CD14-positive monocyte (primary cell): ENCODE results near the gene FAM107B. TPM values are rescaled to one million over a fixed set of nuclear protein-coding genes. Genes with fewer than 3 reads are reported as not detected.

Source experiments
- DNase-seq, 3 donors: peaks; one replicate each; pipeline ENCODE4 v3.0.0-alpha.2; 2011 to 2022
- H2AFZ ChIP-seq: 2 replicates; pipeline ENCODE4 v1.6.0; 2012; ENCODE audit warnings: mild to moderate bottlenecking, low read depth, low read length, inconsistent platforms; ENCODE audit not compliant: insufficient read depth, poor library complexity, severe bottlenecking
- H3K27ac ChIP-seq, 2 donors: 1 replicate in 1 of 2; 2 replicates in 1 of 2; pipeline ENCODE4 v1.5.1; 2012 to 2013; ENCODE audit warnings: low read length in 2 of 2, control low read depth in 1 of 2, inconsistent platforms in 1 of 2, low read depth in 1 of 2, mild to moderate bottlenecking in 1 of 2
- H3K27me3 ChIP-seq, 2 donors: one replicate each; pipeline versions ENCODE4 v1.6.0 to v1.6.1; 2011 to 2013; ENCODE audit warnings: low read length in 2 of 2; ENCODE audit not compliant: control insufficient read depth in 2 of 2, insufficient read depth in 2 of 2
- H3K36me3 ChIP-seq, 2 donors: replicated peaks in 1 of 2; 1 replicate in 1 of 2; 2 replicates in 1 of 2; pipeline versions ENCODE4 v1.5.1 to v1.6.1; 2012 to 2013; ENCODE audit warnings: low read length in 2 of 2, control low read depth in 1 of 2, inconsistent platforms in 1 of 2, mild to moderate bottlenecking in 1 of 2; ENCODE audit not compliant: insufficient read depth in 2 of 2, control insufficient read depth in 1 of 2
- H3K4me1 ChIP-seq, 2 donors: 1 replicate in 1 of 2; 2 replicates in 1 of 2; pipeline versions ENCODE4 v1.5.1 to v1.6.1; 2012 to 2013; ENCODE audit warnings: low read length in 2 of 2, control low read depth in 1 of 2, inconsistent platforms in 1 of 2, mild to moderate bottlenecking in 1 of 2, moderate library complexity in 1 of 2; ENCODE audit not compliant: insufficient read depth in 2 of 2, control insufficient read depth in 1 of 2
- H3K4me2 ChIP-seq: replicated peaks from 2 replicates; pipeline ENCODE3; 2012; ENCODE audit warnings: low read length, moderate library complexity, mild to moderate bottlenecking; ENCODE audit not compliant: poor library complexity, severe bottlenecking; ENCODE audit errors: extremely low read depth
- H3K4me3 ChIP-seq, 3 experiments: fragments of 200-600 bp in 1 of 3; sonication (generic) in 1 of 3; replicated peaks in 1 of 3; 1 replicate in 2 of 3; 2 replicates in 1 of 3; pipeline ENCODE4 v1.5.1; 2011 to 2013; ENCODE audit warnings: low read length in 3 of 3, mild to moderate bottlenecking in 3 of 3, control low read depth in 2 of 3, low read depth in 2 of 3, inconsistent platforms in 1 of 3, moderate library complexity in 1 of 3
- H3K79me2 ChIP-seq: 2 replicates; pipeline ENCODE4 v1.6.0; 2012; ENCODE audit warnings: mild to moderate bottlenecking, control low read depth, inconsistent platforms, low read length, moderate library complexity; ENCODE audit not compliant: insufficient read depth
- H3K9ac ChIP-seq: 2 replicates; pipeline ENCODE4 v1.6.0; 2017; ENCODE audit warnings: low read length, mild to moderate bottlenecking; ENCODE audit not compliant: insufficient read depth, poor library complexity, severe bottlenecking
- H3K9me3 ChIP-seq, 2 donors: replicated peaks in 1 of 2; 1 replicate in 1 of 2; 2 replicates in 1 of 2; pipeline versions ENCODE4 v1.5.1 to v1.6.1; 2012 to 2013; ENCODE audit warnings: low read length in 2 of 2, control low read depth in 1 of 2; ENCODE audit not compliant: control insufficient read depth in 1 of 2, insufficient read depth in 1 of 2
- H4K20me1 ChIP-seq: 2 replicates; pipeline ENCODE4 v1.6.0; 2012; ENCODE audit warnings: mild to moderate bottlenecking, low read length, control low read depth, moderate library complexity; ENCODE audit not compliant: insufficient read depth
- H3K27ac Mint-ChIP-seq, 7 donors: one replicate each; pipeline ENCODE4 v1.8.0; 2020; ENCODE audit warnings: mild to moderate bottlenecking in 7 of 7, mixed read lengths in 7 of 7, moderate library complexity in 6 of 7, inconsistent platforms in 2 of 7
- H3K27me3 Mint-ChIP-seq, 3 donors: one replicate each; pipeline ENCODE4 v1.8.0; 2021 to 2022; ENCODE audit warnings: low read depth in 3 of 3, mild to moderate bottlenecking in 3 of 3, mixed read lengths in 3 of 3, moderate library complexity in 3 of 3, inconsistent platforms in 1 of 3
- H3K36me3 Mint-ChIP-seq, 2 donors: one replicate each; pipeline ENCODE4 v1.8.0; 2020; ENCODE audit warnings: mixed read lengths in 2 of 2, inconsistent platforms in 1 of 2, mild to moderate bottlenecking in 1 of 2
- H3K4me1 Mint-ChIP-seq: one replicate; pipeline ENCODE4 v1.8.0; 2020; ENCODE audit warnings: mild to moderate bottlenecking, mixed read lengths
- H3K4me3 Mint-ChIP-seq, 2 donors: one replicate each; pipeline ENCODE4 v1.8.0; 2020; ENCODE audit warnings: mild to moderate bottlenecking in 2 of 2, mixed read lengths in 2 of 2, moderate library complexity in 1 of 2
- H3K9me3 Mint-ChIP-seq, 7 donors: one replicate each; pipeline ENCODE4 v1.8.0; 2020 to 2022; ENCODE audit warnings: mixed read lengths in 7 of 7, mild to moderate bottlenecking in 6 of 7, moderate library complexity in 6 of 7, inconsistent platforms in 2 of 7
- WGBS: methylation state at CpG from one replicate; pipeline ENCODE4 v1.1.5; 2013; ENCODE audit warnings: missing lambda C conversion rate; ENCODE audit not compliant: insufficient coverage; 5-methylcytosine and 5-hydroxymethylcytosine counted together
- intact Hi-C, 2 donors: fragments of 100-400 bp; cut with micrococcal nuclease; formaldehyde crosslinking; loops; one replicate each; pipeline versions ENCODE4 v1.15.0 to v1.15.1; 2023
- polyA plus RNA-seq, 3 donors: library from polyadenylated mRNA; depleted of rRNA in 1 of 3; unstranded in 2 of 3; stranded (reverse) in 1 of 3; fragments of 300-500 nt in 2 of 3; fragments of >200 nt in 1 of 3; fragmentation: Illumina TruSeq in 2 of 3; gene quantifications; 1 replicate in 2 of 3; 2 replicates in 1 of 3; pipeline ENCODE4 v1.2.3, GENCODE V29; 2012 to 2021
- TF ChIP-seq, protein P1 (sequence below): fragments of 200-600 bp; IDR thresholded peaks from one replicate; pipeline ENCODE4 v1.8.0; 2022; ENCODE audit warnings: antibody characterized with exemption, mild to moderate bottlenecking

The FAM107B gene
- polyA plus RNA-seq, 3 donors = 27.2 to 68.5 (median 28.4) TPM

GRCh38 chr10:14588084-14588937 lies 186.4 kb downstream of the FAM107B start:
- peaks cover 64% of the 10 kb centered on the region for H3K4me1 Mint-ChIP-seq
- Histone ChIP-seq H3K27me3 (no peaks in the 10 kb centered on the region), H3K27ac (peak overlapping the region; percentile 75 to 90), H4K20me1 (peaks cover 99% of the 10 kb centered on the region), H3K4me1 (peaks cover 27 to 34% of the 10 kb centered on the region in 2 donors), H2AFZ (no peak overlapping the region), H3K4me2 (peak overlapping the region; percentile 16), H3K4me3 (peak overlapping the region in 1 of 3 experiments; percentile 21), H3K9ac (peak overlapping the region; percentile 52), H3K36me3 (peaks cover 20 to 76% of the 10 kb centered on the region in 2 donors), H3K79me2 (peaks cover 100% of the 10 kb centered on the region), H3K9me3 (no peaks in the 10 kb centered on the region)
- peak; percentile 83 to 92 (median 86) for DNase-seq
- H3K4me3 Mint-ChIP-seq = peak overlapping the region; percentile 7 to 73
- peaks cover 37 to 54% of the 10 kb centered on the region in 2 donors for H3K36me3 Mint-ChIP-seq
- TF ChIP-seq, protein P1, sequence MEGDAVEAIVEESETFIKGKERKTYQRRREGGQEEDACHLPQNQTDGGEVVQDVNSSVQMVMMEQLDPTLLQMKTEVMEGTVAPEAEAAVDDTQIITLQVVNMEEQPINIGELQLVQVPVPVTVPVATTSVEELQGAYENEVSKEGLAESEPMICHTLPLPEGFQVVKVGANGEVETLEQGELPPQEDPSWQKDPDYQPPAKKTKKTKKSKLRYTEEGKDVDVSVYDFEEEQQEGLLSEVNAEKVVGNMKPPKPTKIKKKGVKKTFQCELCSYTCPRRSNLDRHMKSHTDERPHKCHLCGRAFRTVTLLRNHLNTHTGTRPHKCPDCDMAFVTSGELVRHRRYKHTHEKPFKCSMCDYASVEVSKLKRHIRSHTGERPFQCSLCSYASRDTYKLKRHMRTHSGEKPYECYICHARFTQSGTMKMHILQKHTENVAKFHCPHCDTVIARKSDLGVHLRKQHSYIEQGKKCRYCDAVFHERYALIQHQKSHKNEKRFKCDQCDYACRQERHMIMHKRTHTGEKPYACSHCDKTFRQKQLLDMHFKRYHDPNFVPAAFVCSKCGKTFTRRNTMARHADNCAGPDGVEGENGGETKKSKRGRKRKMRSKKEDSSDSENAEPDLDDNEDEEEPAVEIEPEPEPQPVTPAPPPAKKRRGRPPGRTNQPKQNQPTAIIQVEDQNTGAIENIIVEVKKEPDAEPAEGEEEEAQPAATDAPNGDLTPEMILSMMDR = no peak
- 69% methylated on average over 6 of the region's 13 CpGs for WGBS
- H3K9me3 Mint-ChIP-seq = no peaks in the 10 kb centered on the region
- peak overlapping the region; percentile 78 to 94 (median 90) for H3K27ac Mint-ChIP-seq
- peaks cover 0 to 3% (median 0%) of the 10 kb centered on the region in 3 donors for H3K27me3 Mint-ChIP-seq
- intact Hi-C loops = no loop called here

DNA sequence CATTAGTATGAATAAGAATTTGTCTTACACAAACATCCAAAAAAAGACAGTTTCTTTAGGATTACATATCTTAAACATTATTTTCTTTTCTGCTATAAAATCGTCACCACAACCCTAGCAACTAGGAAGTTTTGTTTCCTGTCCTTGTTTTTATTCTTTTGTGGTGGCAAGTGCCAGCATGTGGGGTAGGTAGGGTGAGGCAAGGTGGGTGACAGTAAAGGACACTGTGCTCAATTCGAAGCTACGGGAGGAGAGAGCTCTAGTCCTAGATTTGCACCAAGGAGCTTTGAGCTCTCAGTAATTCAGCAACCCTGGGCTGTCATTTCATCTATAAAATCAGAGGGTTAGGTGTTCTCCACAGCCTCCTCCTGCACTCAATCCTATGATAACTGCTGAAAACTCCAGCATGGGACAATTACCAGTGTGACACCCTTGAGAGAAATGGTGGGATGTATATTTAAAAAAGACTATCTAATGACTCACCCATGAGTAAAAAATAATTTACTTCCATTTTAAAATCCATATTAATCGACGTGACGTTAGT lies 187.1 kb downstream of the FAM107B start:
- Mint-ChIP-seq H3K27ac (peak overlapping the region; percentile 78 to 94 (median 90)), H3K4me1 (peaks cover 69% of the 10 kb centered on the region), H3K9me3 (no peaks in the 10 kb centered on the region), H3K4me3 (peak overlapping the region in 1 of 2 donors; percentile 73), H3K36me3 (peaks cover 33 to 53% of the 10 kb centered on the region in 2 donors), H3K27me3 (peaks cover 0 to 3% (median 0%) of the 10 kb centered on the region in 3 donors)
- H3K4me3 ChIP-seq = no peak overlapping the region
- H3K27me3 ChIP-seq = no peaks in the 10 kb centered on the region
- no peak for DNase-seq
- no peak overlapping the region for H2AFZ ChIP-seq
- peaks cover 99% of the 10 kb centered on the region for H4K20me1 ChIP-seq
- TF ChIP-seq, protein P1 = no peak
- H3K36me3 ChIP-seq = peaks cover 15 to 71% of the 10 kb centered on the region in 2 donors
- peak overlapping the region; percentile 75 to 90 for H3K27ac ChIP-seq
- H3K79me2 ChIP-seq = peaks cover 100% of the 10 kb centered on the region
- no peaks in the 10 kb centered on the region for H3K9me3 ChIP-seq
- no CpG with 5 or more reads among the region's 6 CpGs for WGBS
- intact Hi-C loops = no loop called here
- H3K4me1 ChIP-seq = peaks cover 27 to 34% of the 10 kb centered on the region in 2 donors
- no peak overlapping the region for H3K4me2 ChIP-seq
- H3K9ac ChIP-seq = peak overlapping the region; percentile 5
